PFSK-1 (cell line): Measurements from ENCODE around the gene ITGB8.

Experiments
- POLR2AphosphoS5 ChIP-seq: IDR thresholded peaks from 2 replicates; pipeline ENCODE4 v1.6.1; 2012; ENCODE audit warnings: low read depth, mild to moderate bottlenecking, control low read depth, low read length, moderate library complexity
- SIN3A ChIP-seq: IDR thresholded peaks from 2 replicates; pipeline ENCODE4 v1.6.1; 2012; ENCODE audit warnings: mild to moderate bottlenecking, low read length, moderate library complexity, borderline replicate concordance; ENCODE audit not compliant: insufficient read depth
- TAF1 ChIP-seq: IDR thresholded peaks from 2 replicates; pipeline ENCODE4 v1.6.1; 2012; ENCODE audit warnings: low read length, control low read depth, borderline replicate concordance; ENCODE audit not compliant: insufficient read depth
- TF ChIP-seq, protein P1 (sequence below), 2 experiments: IDR thresholded peaks; 2 replicates each; pipeline versions ENCODE4 v1.6.1 to v1.8.0; 2011 to 2012; ENCODE audit warnings: low read depth in 2 of 2, low read length in 2 of 2, control low read depth in 1 of 2, inconsistent platforms in 1 of 2, mild to moderate bottlenecking in 1 of 2, moderate library complexity in 1 of 2; ENCODE audit not compliant: insufficient read depth in 1 of 2

DNA sequence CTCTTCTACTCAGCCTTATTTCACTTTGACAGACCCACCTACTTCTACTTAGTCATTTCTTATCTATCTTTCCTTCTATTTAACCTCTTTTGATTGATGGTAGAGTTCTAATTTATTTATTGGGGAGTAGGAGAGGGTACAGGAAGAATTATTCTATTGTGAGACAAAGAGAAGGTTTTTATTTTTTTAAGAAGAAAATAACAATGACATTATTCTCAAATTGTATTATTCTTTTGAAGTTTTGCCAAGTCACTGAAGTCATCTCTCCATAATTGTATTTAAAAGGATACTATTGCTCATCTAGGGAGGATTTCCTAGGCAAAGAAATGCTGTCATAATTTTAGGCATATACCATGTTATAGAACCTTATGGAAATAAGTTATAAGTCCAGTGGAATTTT is 52.7 kb downstream of the ITGB8 start:
- no peak for TF ChIP-seq TAF1
- no peak for TF ChIP-seq POLR2AphosphoS5
- TF ChIP-seq, protein P1, sequence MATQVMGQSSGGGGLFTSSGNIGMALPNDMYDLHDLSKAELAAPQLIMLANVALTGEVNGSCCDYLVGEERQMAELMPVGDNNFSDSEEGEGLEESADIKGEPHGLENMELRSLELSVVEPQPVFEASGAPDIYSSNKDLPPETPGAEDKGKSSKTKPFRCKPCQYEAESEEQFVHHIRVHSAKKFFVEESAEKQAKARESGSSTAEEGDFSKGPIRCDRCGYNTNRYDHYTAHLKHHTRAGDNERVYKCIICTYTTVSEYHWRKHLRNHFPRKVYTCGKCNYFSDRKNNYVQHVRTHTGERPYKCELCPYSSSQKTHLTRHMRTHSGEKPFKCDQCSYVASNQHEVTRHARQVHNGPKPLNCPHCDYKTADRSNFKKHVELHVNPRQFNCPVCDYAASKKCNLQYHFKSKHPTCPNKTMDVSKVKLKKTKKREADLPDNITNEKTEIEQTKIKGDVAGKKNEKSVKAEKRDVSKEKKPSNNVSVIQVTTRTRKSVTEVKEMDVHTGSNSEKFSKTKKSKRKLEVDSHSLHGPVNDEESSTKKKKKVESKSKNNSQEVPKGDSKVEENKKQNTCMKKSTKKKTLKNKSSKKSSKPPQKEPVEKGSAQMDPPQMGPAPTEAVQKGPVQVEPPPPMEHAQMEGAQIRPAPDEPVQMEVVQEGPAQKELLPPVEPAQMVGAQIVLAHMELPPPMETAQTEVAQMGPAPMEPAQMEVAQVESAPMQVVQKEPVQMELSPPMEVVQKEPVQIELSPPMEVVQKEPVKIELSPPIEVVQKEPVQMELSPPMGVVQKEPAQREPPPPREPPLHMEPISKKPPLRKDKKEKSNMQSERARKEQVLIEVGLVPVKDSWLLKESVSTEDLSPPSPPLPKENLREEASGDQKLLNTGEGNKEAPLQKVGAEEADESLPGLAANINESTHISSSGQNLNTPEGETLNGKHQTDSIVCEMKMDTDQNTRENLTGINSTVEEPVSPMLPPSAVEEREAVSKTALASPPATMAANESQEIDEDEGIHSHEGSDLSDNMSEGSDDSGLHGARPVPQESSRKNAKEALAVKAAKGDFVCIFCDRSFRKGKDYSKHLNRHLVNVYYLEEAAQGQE (IDR thresholded peaks at IDR 0.05; ENCODE audit: insufficient read depth in 1 of 2, low read depth in 2 of 2, low read length in 2 of 2), result no peak
- no peak for TF ChIP-seq SIN3A
